Inflammatory macrophage treated with lipopolysaccharide for 4 hours (primary cell): ENCODE results near the gene ELOB.

Source experiments
- DNase-seq: peaks from one replicate; pipeline ENCODE4 v3.0.0-alpha.2; 2020

ELOB gene

DNA sequence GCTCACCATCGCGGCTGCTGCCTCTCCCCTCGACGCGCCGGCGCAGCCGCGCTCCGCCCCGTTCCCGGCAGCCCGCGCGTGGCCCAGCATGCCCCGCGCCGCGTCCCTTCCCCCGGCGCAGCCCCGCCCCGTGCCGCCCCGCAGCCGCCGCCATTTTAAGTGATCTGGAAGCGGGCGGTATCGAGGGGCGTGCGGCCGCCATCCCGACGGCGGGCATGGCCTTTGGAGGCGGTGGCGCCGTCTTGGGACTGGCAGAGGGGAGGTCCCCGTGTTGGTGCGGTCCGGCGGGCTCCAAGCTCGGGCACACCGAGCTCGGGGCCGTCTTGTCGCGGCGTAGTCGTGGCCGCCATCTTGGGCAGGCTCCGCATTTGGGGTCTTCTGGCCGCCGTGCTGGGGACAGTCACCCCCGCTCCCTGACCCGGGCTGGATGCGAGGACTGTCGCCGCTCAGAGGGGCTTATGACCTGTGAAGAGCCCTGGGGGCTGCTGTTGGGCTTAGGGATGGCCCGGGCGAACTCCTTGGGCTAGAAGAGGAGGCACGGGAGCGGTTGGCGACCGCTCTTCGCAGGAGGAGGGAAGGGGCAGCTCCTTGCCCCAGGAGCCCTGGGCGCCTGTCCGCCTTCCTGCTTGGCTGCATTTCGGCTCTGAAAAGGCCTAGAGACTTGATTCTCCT, at the start of gene ELOB:
ELOB (minus strand) TSS at position 50 of the 672 bp plus-strand sequence; CDS start at position 9, 41 bp downstream.
- DNase-seq = peak; percentile 89

- no peak for DNase-seq
Measured at GRCh38 chr16:2825906-2826305, 48.8 kb upstream of the ELOB start.

GRCh38 chr16:2825049-2825742, 48.1 kb upstream of the ELOB start:
- no peak for DNase-seq

DNA sequence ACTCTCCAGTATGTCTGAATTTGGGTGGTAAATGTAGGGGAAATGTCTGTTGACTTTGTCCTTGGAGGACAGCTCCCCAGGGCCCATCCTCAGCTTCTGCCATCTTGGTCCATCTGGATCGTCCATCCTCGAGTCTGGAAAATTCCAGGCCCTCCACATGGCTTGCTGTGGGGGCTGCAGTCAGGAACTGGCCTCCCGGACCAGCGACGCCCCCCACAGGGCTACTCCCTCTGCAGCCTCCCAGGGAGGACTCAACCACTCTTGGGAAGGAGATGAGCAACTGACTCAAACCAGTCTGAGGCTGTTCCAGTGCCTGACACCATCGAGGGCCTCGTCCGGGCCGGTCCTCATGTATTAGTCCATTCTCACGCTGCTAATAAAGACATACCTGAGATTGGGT, 47.5 kb upstream of the ELOB start:
- no peak for DNase-seq

GRCh38 chr16:2822496-2822895, 45.4 kb upstream of the ELOB start:
- DNase-seq = peak; percentile 19

- DNase-seq = no peak
Measured at GRCh38 chr16:2822158-2822495, 45.0 kb upstream of the ELOB start.

- DNase-seq = no peak
Measured at GRCh38 chr16:2821487-2822157, 44.5 kb upstream of the ELOB start.

- no peak for DNase-seq
Measured at GRCh38 chr16:2820836-2821486, 43.9 kb upstream of the ELOB start.

DNA sequence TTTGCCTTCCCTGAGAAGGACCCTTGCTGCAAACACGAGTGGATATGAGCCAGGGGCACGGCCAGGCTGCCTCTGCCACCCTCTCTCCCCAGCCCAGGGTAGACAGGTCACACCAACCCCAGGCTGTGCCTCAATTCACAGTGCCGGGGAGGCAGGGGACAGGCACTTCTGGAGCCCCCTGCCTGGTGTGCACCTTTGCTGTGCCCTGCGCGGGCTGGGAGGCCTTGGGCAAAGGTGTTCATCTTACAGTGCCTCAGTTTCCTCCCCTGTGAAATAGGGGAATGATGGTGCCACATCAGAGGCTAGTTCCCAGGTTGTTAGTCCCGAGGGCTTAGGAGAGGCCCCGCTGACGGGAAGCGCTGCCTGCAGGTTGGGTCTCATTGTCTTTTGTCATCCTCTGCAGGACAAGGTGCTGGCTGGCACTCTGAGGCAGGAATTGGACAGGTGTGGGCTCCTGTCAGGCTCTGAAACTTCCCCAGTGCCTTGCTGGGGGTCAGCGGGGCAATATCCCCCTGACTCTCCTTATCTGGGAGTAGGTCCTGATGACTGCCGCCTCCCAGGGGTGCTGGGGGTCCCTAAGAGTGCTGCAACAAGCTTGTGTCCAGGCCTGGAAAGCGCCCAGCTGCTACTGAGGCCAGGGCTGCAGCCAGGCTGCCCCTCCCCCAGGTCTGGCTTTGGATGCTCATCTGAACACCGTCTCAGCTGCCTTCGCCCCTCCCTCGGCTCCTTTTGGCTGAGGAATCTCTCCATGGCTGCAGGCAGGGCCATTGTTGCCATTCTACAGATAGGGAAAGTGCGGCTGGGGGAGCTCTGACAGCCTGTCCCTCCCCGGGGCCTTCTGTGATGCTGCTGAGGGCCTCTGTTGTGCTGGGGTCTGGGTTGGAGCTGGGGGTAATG, 43.1 kb upstream of the ELOB start:
- no peak for DNase-seq

DNA sequence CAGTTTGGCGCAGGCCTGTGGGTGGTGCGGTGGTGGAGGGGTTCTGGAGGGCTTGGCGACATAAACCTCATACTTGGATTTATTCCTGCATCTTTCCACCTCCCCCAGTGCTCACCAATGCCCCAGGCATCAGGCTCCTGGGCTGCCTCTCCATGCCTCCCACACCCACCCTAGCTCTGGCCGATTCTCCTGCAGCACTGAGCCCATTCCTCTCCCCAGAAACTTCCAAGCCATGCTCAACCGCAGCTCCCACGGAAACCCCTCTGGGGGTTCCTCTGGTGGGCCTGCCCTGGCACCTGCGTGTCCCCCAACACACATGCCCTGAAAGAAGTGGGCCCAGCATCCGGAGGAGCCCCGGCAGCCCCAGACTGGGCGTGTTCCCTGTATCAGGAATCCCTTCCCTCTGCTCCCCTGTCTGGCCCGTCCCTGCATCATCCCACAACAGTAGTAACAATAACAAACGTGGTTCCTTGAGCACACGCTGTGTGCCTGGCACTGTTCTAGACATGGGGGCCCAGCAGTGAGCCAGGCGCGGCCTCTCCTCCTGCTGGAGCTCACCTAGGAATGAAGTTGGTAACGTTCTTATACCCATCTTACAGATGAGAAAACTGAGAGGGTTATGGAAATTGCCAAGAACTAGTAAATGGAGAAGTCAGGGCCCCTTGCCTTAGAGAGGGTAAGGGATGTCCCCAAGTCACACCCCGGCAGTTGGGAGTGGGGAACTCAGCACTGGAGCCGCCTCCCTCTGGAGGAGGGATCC, 42.3 kb upstream of the ELOB start:
- no peak for DNase-seq

DNA sequence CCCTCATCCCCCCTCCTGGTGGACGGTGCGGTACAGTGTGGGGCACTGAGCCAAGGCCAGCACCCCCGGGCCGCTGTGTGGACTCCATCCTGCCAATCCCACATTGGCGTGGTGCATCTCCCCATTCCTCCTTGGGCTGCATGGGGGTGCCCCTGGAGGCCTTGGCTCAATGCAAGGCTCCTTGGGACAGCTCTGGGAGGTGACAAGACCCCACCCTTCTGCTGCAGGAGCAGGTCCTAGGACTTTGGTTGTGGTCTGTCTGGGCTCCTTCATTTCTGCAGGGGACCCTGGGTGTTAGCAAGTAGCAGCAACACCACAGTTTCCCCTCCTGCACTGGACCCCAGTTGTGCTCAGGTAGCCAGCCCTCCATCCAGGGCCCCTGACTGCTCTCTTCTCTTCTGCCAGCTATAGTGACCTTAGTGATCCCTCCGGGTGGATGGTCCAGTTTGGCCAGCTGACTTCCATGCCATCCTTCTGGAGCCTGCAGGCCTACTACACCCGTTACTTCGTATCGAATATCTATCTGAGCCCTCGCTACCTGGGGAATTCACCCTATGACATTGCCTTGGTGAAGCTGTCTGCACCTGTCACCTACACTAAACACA, 41.3 kb upstream of the ELOB start:
- DNase-seq = no peak

- no peak for DNase-seq
Measured at GRCh38 chr16:2817340-2818271, 40.5 kb upstream of the ELOB start.

- no peak for DNase-seq
Measured at GRCh38 chr16:2816751-2817339, 39.8 kb upstream of the ELOB start, which contains the start of gene PRSS21. Gene PRSS21, plus strand, starts transcription at chr16:2817237. Its CDS starts 32 bp downstream, at chr16:2817269.

GRCh38 chr16:2815299-2815771, 38.3 kb upstream of the ELOB start:
- no peak for DNase-seq

DNA sequence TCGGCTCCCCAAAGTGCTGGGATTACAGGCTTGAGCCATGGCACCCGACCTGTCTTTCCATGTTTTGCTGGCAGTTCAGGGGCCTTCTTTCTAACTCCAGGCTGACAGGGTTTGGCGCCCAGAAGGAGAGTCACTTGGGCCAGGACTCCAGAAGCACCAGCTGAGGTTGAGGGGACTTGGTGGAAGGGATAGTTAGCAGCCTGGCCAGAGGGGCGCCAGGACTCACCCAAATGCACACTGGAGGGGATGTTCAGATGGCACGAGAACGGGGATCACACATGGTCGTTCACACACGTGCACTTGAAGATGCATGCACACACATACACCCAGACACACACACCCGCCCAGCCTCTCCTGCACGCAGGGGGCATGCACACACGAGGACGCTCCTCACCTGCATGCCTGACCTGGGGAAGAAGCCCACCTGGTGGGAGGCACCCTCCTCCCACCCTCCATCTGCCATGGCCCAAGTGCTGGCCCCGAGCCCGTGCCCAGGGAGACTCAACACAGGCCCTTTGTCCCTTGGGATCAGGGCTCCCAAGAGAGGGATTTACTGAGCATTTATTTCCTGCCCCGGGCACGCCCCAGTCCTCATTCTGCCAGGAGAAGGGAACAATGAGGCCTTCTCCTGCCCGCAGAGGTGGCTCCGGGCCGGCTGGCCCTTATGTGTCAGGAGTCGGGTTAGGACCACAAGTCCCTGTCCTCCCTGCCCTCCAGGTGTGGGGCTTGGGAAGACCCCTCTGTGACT, 37.6 kb upstream of the ELOB start:
- DNase-seq = no peak

DNA sequence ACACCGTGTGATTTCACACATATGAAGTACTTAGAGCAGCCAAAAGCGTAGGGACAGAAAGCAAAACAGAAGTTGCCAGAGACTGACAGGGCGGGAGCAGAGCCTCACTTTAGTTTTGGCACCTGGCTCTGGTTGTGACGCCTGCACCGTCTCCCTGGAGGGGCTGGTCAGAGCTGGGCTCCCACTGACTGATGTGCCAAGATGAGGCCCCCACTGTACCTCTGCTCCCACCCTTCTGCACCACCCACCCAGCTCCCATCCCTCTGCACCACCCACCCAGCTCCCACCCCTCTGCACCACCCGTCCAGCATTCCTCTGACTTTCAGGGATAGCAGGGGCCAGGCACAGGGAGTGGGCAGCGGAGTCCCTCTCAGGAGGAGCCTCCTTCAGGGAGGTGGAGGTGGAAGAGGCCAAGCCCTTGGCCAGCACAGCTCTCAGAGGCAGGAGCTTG, 36.7 kb upstream of the ELOB start:
- DNase-seq = peak; percentile 35

GRCh38 chr16:2811703-2812471, 34.8 kb upstream of the ELOB start:
- no peak for DNase-seq

- DNase-seq = no peak
Measured at GRCh38 chr16:2810651-2811050, 33.6 kb upstream of the ELOB start.
